Mesothelial cell of epicardium (in vitro differentiated cells): ENCODE results near the gene TRIM17. TPM values are rescaled to one million over a fixed set of nuclear protein-coding genes. Genes with fewer than 3 reads are reported as not detected.

Experiments
- DNase-seq, 2 experiments: peaks; one replicate each; pipeline ENCODE4 v3.0.0; 2021; ENCODE audit warnings: low spot score in 2 of 2; ENCODE audit not compliant: unreplicated experiment in 2 of 2
- H3K27ac Mint-ChIP-seq: 2 replicates; pipeline ENCODE4 v1.8.0; 2021; ENCODE audit warnings: mixed read lengths
- H3K27me3 Mint-ChIP-seq: 2 replicates; pipeline ENCODE4 v1.8.0; 2021; ENCODE audit warnings: low read depth, mixed read lengths
- H3K36me3 Mint-ChIP-seq: 2 replicates; pipeline ENCODE4 v1.8.0; 2021; ENCODE audit warnings: mixed read lengths
- H3K4me1 Mint-ChIP-seq: 2 replicates; pipeline ENCODE4 v1.8.0; 2021; ENCODE audit warnings: mixed read lengths
- H3K4me3 Mint-ChIP-seq: 2 replicates; pipeline ENCODE4 v1.8.0; 2021; ENCODE audit warnings: mild to moderate bottlenecking, moderate library complexity, mixed read lengths
- H3K9me3 Mint-ChIP-seq: 2 replicates; pipeline ENCODE4 v1.8.0; 2021; ENCODE audit warnings: mixed read lengths
- CTCF ChIP-seq: fragments of 200-600 bp; sonication (generic); IDR thresholded peaks from one replicate; pipeline ENCODE4 v1.5.0; 2021; ENCODE audit warnings: antibody characterized with exemption; ENCODE audit not compliant: unreplicated experiment
- total RNA-seq: library from RNA; stranded (reverse); gene quantifications from 3 replicates; pipeline ENCODE4 v1.2.1, GENCODE V29; 2021

The TRIM17 gene
- total RNA-seq, 1 donor from 2014 or later, result 30.6 TPM

GRCh38 chr1:228373681-228374571, 42.7 kb downstream of the TRIM17 start:
- H3K36me3 Mint-ChIP-seq, result no peaks in the 10 kb centered on the region
- no peak for TF ChIP-seq CTCF
- DNase-seq, result peak in 1 of 2 experiments; percentile 14
- H3K27me3 Mint-ChIP-seq, result no peaks in the 10 kb centered on the region
- H3K4me3 Mint-ChIP-seq, result no peak overlapping the region
- H3K9me3 Mint-ChIP-seq, result no peaks in the 10 kb centered on the region
- no peak overlapping the region for H3K27ac Mint-ChIP-seq
- H3K4me1 Mint-ChIP-seq, result peaks cover 6% of the 10 kb centered on the region

- no peaks in the 10 kb centered on the region for H3K27me3 Mint-ChIP-seq
- peaks cover 6% of the 10 kb centered on the region for H3K4me1 Mint-ChIP-seq
- DNase-seq, result no peak
- no peaks in the 10 kb centered on the region for H3K9me3 Mint-ChIP-seq
- H3K36me3 Mint-ChIP-seq, result no peaks in the 10 kb centered on the region
- no peak for TF ChIP-seq CTCF
- H3K27ac Mint-ChIP-seq, result peak overlapping the region; percentile 53
- H3K4me3 Mint-ChIP-seq, result no peak overlapping the region
Measured at GRCh38 chr1:228373004-228373680, 43.5 kb downstream of the TRIM17 start.

- Mint-ChIP-seq H3K27ac (no peak overlapping the region), H3K27me3 (no peaks in the 10 kb centered on the region), H3K36me3 (no peaks in the 10 kb centered on the region), H3K4me3 (no peak overlapping the region), H3K9me3 (no peaks in the 10 kb centered on the region), H3K4me1 (peaks cover 9% of the 10 kb centered on the region)
- no peak for TF ChIP-seq CTCF
- peak in 1 of 2 experiments; percentile 14 for DNase-seq
Measured at GRCh38 chr1:228372183-228373003, 44.3 kb downstream of the TRIM17 start.

GRCh38 chr1:228371741-228372182, 44.9 kb downstream of the TRIM17 start:
- Mint-ChIP-seq H3K36me3 (no peaks in the 10 kb centered on the region), H3K4me3 (no peak overlapping the region), H3K27me3 (no peaks in the 10 kb centered on the region), H3K4me1 (peaks cover 9% of the 10 kb centered on the region), H3K9me3 (no peaks in the 10 kb centered on the region), H3K27ac (no peak overlapping the region)
- no peak for DNase-seq
- no peak for TF ChIP-seq CTCF

- DNase-seq, result peak in 1 of 2 experiments; percentile 19
- Mint-ChIP-seq H3K27me3 (no peaks in the 10 kb centered on the region), H3K36me3 (no peaks in the 10 kb centered on the region), H3K27ac (no peak overlapping the region), H3K4me1 (peaks cover 9% of the 10 kb centered on the region), H3K9me3 (no peaks in the 10 kb centered on the region), H3K4me3 (no peak overlapping the region)
- TF ChIP-seq CTCF, result no peak
Measured at GRCh38 chr1:228370941-228371740, 45.5 kb downstream of the TRIM17 start.
